Liver (tissue), 3 donors: Measurements from ENCODE around the gene WDR81.

ENCODE experiments used
- ATF3 ChIP-seq: IDR thresholded peaks from 2 replicates; pipeline ENCODE4 v1.6.1; 2016; ENCODE audit warnings: antibody characterized with exemption
- CTCF ChIP-seq: fragments of 150-350 bp; IDR thresholded peaks from 2 replicates; pipeline ENCODE4 v1.5.1; 2017; ENCODE audit warnings: improper control_type of control experiment, low read depth, low read length; ENCODE audit not compliant: missing input control
- EGR1 ChIP-seq, 2 donors: IDR thresholded peaks; 2 replicates each; pipeline ENCODE4 v1.6.1; 2016 to 2018; ENCODE audit warnings: antibody characterized with exemption in 2 of 2, low read depth in 2 of 2
- GABPA ChIP-seq, 2 donors: IDR thresholded peaks in 1 of 2; conservative IDR thresholded peaks in 1 of 2; 2 replicates each; pipeline ENCODE4 v1.6.1; 2016; ENCODE audit warnings: antibody characterized with exemption in 2 of 2, mild to moderate bottlenecking in 1 of 2, moderate library complexity in 1 of 2
- JUND ChIP-seq, 2 donors: IDR thresholded peaks; 2 replicates each; pipeline ENCODE4 v1.6.1; 2016; ENCODE audit warnings: antibody characterized with exemption in 2 of 2
- MAX ChIP-seq: IDR thresholded peaks from 2 replicates; pipeline ENCODE4 v1.6.1; 2016; ENCODE audit warnings: antibody characterized with exemption
- NR2F2 ChIP-seq: IDR thresholded peaks from 2 replicates; pipeline ENCODE4 v1.6.1; 2016; ENCODE audit warnings: antibody characterized with exemption
- RAD21 ChIP-seq, 2 donors: IDR thresholded peaks; 2 replicates each; pipeline ENCODE4 v1.6.1; 2016; ENCODE audit warnings: antibody characterized with exemption in 2 of 2, mild to moderate bottlenecking in 2 of 2
- REST ChIP-seq: IDR thresholded peaks from 2 replicates; pipeline ENCODE4 v1.6.1; 2016; ENCODE audit warnings: antibody characterized with exemption, mild to moderate bottlenecking
- RXRA ChIP-seq, 2 donors: IDR thresholded peaks; 2 replicates each; pipeline ENCODE4 v1.6.1; 2017 to 2018; ENCODE audit warnings: antibody characterized with exemption in 2 of 2, mild to moderate bottlenecking in 1 of 2
- TAF1 ChIP-seq: conservative IDR thresholded peaks from 2 replicates; pipeline ENCODE4 v1.6.1; 2016; ENCODE audit warnings: antibody characterized with exemption, mild to moderate bottlenecking
- YY1 ChIP-seq: IDR thresholded peaks from 2 replicates; pipeline ENCODE4 v1.6.1; 2016; ENCODE audit warnings: antibody characterized with exemption, mild to moderate bottlenecking
- ZBTB33 ChIP-seq: IDR thresholded peaks from 2 replicates; pipeline ENCODE4 v1.6.1; 2016; ENCODE audit warnings: antibody characterized with exemption
- donor health status: healthy.
- donor health status: healthy.

GRCh38 chr17:1725642-1726511, 1.4 kb downstream of the WDR81 start:
- TF ChIP-seq CTCF, result no peak
- TF ChIP-seq YY1, result no peak
- TF ChIP-seq GABPA (IDR thresholded peaks at IDR 0.05 in 1 of 2, conservative IDR thresholded peaks at IDR 0.05 in 1 of 2), result no peak
- no peak for TF ChIP-seq RAD21 (IDR thresholded peaks at IDR 0.05)
- no peak for TF ChIP-seq JUND (IDR thresholded peaks at IDR 0.05)
- TF ChIP-seq MAX, result no peak
- TF ChIP-seq RXRA (IDR thresholded peaks at IDR 0.05), result no peak
- TF ChIP-seq REST, result no peak
- no peak for TF ChIP-seq EGR1 (IDR thresholded peaks at IDR 0.05; ENCODE audit: low read depth in 2 of 2)
- TF ChIP-seq TAF1, result no peak
- no peak for TF ChIP-seq ATF3
- no peak for TF ChIP-seq ZBTB33
- TF ChIP-seq NR2F2, result no peak
